Thyroid gland (tissue), 4 donors: ENCODE data around the gene CYP1A2.

Source experiments
- POLR2A ChIP-seq, 2 donors: fragments of 450-650 bp; IDR thresholded peaks; one replicate each; pipeline ENCODE4 v1.6.1; 2017; ENCODE audit warnings: antibody characterized with exemption in 2 of 2, mild to moderate bottlenecking in 2 of 2, moderate library complexity in 1 of 2
- TF ChIP-seq, protein P1 (sequence below), 6 experiments: fragments of 200-600 bp in 3 of 6; fragments of 450-650 bp in 3 of 6; sonication (generic) in 3 of 6; IDR thresholded peaks; one replicate each; pipeline ENCODE4 v1.5.1; 2016 to 2019; ENCODE audit warnings: antibody characterized with exemption in 6 of 6, mild to moderate bottlenecking in 2 of 6, inconsistent platforms in 1 of 6, moderate library complexity in 1 of 6

GRCh38 chr15:74770211-74770903 lies 21.7 kb downstream of the CYP1A2 start:
- TF ChIP-seq, protein P1, sequence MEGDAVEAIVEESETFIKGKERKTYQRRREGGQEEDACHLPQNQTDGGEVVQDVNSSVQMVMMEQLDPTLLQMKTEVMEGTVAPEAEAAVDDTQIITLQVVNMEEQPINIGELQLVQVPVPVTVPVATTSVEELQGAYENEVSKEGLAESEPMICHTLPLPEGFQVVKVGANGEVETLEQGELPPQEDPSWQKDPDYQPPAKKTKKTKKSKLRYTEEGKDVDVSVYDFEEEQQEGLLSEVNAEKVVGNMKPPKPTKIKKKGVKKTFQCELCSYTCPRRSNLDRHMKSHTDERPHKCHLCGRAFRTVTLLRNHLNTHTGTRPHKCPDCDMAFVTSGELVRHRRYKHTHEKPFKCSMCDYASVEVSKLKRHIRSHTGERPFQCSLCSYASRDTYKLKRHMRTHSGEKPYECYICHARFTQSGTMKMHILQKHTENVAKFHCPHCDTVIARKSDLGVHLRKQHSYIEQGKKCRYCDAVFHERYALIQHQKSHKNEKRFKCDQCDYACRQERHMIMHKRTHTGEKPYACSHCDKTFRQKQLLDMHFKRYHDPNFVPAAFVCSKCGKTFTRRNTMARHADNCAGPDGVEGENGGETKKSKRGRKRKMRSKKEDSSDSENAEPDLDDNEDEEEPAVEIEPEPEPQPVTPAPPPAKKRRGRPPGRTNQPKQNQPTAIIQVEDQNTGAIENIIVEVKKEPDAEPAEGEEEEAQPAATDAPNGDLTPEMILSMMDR (IDR thresholded peaks at IDR 0.05) = no peak
- TF ChIP-seq POLR2A (IDR thresholded peaks at IDR 0.05) = no peak
